H1 (cell line): ENCODE results near the gene PCBP2.
"Not testable (repeated sequence)": the region's sequence is repeated elsewhere in the genome, so short reads cannot be mapped to it uniquely, and the experiment has no call there.

Experiments used
- ASH2L ChIP-seq: fragments of 200-600, 300-600 bp; sonication (generic); IDR thresholded peaks from one replicate; pipeline ENCODE4 v1.7.1; 2017; ENCODE audit warnings: low read length
- TF ChIP-seq, protein P1 (sequence below): fragments of 300-600 bp; sonication (generic); IDR thresholded peaks from 2 replicates; pipeline ENCODE4 v1.7.1; 2012; ENCODE audit warnings: low read length, moderate library complexity, mild to moderate bottlenecking, inconsistent platforms; ENCODE audit not compliant: insufficient replicate concordance

GRCh38 chr12:53417291-53417816 is 34.5 kb upstream of the PCBP2 start:
- TF ChIP-seq, protein P1, sequence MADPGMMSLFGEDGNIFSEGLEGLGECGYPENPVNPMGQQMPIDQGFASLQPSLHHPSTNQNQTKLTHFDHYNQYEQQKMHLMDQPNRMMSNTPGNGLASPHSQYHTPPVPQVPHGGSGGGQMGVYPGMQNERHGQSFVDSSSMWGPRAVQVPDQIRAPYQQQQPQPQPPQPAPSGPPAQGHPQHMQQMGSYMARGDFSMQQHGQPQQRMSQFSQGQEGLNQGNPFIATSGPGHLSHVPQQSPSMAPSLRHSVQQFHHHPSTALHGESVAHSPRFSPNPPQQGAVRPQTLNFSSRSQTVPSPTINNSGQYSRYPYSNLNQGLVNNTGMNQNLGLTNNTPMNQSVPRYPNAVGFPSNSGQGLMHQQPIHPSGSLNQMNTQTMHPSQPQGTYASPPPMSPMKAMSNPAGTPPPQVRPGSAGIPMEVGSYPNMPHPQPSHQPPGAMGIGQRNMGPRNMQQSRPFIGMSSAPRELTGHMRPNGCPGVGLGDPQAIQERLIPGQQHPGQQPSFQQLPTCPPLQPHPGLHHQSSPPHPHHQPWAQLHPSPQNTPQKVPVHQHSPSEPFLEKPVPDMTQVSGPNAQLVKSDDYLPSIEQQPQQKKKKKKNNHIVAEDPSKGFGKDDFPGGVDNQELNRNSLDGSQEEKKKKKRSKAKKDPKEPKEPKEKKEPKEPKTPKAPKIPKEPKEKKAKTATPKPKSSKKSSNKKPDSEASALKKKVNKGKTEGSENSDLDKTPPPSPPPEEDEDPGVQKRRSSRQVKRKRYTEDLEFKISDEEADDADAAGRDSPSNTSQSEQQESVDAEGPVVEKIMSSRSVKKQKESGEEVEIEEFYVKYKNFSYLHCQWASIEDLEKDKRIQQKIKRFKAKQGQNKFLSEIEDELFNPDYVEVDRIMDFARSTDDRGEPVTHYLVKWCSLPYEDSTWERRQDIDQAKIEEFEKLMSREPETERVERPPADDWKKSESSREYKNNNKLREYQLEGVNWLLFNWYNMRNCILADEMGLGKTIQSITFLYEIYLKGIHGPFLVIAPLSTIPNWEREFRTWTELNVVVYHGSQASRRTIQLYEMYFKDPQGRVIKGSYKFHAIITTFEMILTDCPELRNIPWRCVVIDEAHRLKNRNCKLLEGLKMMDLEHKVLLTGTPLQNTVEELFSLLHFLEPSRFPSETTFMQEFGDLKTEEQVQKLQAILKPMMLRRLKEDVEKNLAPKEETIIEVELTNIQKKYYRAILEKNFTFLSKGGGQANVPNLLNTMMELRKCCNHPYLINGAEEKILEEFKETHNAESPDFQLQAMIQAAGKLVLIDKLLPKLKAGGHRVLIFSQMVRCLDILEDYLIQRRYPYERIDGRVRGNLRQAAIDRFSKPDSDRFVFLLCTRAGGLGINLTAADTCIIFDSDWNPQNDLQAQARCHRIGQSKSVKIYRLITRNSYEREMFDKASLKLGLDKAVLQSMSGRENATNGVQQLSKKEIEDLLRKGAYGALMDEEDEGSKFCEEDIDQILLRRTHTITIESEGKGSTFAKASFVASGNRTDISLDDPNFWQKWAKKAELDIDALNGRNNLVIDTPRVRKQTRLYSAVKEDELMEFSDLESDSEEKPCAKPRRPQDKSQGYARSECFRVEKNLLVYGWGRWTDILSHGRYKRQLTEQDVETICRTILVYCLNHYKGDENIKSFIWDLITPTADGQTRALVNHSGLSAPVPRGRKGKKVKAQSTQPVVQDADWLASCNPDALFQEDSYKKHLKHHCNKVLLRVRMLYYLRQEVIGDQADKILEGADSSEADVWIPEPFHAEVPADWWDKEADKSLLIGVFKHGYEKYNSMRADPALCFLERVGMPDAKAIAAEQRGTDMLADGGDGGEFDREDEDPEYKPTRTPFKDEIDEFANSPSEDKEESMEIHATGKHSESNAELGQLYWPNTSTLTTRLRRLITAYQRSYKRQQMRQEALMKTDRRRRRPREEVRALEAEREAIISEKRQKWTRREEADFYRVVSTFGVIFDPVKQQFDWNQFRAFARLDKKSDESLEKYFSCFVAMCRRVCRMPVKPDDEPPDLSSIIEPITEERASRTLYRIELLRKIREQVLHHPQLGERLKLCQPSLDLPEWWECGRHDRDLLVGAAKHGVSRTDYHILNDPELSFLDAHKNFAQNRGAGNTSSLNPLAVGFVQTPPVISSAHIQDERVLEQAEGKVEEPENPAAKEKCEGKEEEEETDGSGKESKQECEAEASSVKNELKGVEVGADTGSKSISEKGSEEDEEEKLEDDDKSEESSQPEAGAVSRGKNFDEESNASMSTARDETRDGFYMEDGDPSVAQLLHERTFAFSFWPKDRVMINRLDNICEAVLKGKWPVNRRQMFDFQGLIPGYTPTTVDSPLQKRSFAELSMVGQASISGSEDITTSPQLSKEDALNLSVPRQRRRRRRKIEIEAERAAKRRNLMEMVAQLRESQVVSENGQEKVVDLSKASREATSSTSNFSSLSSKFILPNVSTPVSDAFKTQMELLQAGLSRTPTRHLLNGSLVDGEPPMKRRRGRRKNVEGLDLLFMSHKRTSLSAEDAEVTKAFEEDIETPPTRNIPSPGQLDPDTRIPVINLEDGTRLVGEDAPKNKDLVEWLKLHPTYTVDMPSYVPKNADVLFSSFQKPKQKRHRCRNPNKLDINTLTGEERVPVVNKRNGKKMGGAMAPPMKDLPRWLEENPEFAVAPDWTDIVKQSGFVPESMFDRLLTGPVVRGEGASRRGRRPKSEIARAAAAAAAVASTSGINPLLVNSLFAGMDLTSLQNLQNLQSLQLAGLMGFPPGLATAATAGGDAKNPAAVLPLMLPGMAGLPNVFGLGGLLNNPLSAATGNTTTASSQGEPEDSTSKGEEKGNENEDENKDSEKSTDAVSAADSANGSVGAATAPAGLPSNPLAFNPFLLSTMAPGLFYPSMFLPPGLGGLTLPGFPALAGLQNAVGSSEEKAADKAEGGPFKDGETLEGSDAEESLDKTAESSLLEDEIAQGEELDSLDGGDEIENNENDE: not testable (repeated sequence)
- TF ChIP-seq ASH2L: not testable (repeated sequence)
